GM18511 (cell line): ENCODE data around the gene SKIDA1.

Experiments used
- ATAC-seq: cut with Tn5 transposase; IDR thresholded peaks from one replicate; pipeline ENCODE4 v1.9.1; 2021; ENCODE audit warnings: mild to moderate bottlenecking, moderate library complexity; ENCODE audit not compliant: unreplicated experiment

SKIDA1 gene

DNA sequence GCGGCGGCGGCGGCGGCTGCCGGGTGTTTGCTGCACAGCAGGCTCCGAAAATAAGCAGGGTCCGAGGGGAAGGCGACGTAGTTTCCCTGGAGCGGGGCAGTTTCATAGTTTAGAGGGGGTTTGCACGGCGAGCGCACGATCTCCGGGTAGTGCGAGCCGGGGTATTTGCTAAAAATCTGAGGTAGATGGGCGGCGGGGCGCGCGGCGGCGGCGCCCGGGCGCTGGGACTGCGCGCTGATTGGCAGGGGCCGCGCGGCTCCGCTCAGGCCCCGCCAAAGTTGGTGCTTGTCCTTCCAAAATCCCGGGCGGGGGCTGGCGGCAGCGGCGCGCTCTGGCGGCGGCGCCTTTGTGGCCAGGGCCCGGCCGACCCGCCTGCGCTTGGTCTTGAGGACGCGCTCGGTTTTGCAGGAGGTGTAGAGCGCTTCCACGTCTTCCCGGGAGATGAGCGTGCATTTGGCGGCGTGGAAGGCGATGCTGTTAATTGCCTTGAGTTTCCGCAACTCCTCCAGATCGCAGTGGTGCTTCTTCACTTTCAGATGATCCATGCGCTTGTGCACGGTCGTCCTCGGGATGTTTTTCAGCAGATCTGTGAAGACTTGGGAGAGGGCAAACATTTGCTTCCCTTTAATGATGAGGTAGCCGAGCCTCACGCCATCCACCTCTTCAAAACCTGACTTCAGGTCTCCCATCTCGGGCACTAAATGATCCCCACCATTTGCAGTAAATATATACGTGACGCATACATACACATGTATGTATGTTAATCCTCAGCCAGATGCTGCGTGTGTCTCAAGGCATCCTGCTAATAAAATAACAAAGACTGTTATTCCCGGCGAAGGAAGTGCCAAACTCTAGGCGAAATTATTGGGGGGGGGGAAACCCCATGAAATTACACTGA is 8.1 kb downstream of the SKIDA1 start:
- peak; percentile 67 for ATAC-seq

DNA sequence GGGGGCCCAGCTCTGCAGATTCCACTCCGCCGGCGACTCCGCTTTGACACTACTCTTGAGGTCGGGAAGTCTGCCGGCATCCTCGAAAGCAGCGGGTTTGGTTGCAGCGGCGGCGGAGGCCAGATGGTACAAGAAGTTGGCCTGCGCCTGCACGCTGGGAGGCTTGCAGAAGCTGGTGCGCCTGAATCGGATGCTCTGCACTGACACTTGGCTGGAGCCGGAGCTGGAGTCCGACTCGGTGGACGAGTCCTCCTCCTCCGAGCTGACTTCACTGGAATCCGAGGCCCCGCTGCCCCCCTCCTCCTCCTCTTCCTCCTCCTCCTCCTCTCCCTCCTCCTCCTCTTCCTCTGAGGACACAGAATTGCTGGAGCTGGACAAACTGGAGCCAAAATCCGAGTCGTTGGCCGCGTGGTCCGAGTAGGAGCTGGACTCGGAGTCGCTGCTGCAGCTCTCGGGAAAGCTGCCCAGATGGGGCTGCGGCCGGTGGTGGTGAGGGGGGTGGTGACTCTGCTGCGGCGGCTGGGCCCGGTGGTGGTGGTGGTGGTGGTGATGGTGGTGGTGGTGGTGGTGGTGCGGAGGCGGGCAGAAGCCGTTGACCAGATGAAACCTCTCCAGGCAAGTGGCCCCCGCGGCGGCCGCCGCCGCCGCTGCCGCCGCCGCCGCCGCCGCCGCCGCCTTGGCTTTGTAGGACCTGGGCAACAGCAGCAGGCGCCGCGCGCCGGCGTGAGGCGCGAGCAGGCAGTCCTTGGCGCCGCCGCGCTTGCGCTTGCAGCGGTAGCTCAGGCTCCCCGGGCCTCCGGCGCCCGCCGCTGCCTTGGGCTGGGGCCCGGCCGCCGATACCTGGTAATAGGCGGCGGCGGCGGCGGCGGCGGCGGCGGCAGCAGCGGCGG is 9.0 kb downstream of the SKIDA1 start:
- ATAC-seq: peak; percentile 76

DNA sequence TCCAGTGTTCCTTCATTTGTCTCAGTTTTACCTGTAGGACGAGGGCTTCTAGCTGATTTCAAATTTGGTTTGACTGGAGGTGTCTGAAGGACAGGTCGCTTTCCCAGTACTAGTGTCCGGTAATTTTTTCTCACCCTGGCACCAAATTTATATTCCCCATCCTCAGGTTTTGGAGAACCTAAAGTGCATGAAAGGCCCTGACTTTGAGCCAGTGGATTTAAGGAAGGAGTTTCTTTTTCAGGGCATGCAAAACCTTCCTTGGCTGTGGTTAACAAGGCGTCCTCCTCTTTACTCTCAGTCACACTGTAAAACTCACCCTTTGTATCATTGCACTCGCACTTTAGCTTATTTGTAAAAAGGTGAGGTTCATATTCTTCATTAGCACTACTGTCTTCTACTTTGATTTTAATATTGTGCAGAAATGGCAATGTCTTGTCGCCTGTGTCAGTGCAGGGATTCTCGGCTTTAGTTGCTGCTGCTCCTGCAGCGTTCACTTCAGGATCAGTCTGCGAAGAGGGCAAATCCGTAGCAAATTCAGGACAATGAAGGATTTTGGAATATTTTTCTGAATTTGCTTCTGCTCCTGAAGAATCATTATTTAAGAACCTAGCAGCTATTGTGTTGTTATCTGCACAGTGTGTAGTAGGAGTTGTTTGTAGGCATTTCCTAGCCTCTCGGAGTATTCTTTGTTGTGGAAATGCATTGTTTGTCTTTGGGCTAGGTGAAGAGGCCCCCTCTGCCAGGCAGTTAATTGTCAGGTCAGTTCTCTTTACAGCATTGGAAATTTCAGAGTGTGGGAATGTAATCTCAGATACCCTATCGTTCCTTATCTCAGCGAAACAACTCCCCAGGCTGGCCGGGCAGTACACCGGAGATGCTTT is 9.9 kb downstream of the SKIDA1 start:
- no peak for ATAC-seq

DNA sequence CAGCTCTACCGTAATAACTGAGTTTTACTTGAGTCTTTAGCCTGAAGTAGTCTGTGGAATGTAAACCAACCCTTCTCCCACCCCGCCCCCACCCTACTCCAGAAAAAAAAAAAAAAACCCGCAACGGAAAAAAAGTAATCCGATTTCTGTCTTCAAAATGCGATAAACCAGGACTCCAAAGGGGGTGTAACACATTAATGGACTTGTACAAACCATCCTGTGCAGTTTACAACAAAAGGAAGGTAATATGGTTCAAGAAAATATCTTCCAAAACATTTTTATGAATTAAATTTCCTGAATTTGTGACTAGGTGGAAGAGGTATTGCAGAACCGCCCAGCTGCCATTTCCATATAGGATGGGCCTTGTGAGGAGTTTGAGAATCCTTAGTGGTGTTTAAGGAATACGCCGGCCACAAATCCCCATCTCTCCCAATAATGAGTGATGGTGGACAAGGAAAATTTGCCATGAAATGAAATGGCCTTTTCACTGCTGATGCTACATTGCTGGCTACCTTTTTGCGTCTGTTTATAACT is 10.6 kb downstream of the SKIDA1 start:
- ATAC-seq: no peak

DNA sequence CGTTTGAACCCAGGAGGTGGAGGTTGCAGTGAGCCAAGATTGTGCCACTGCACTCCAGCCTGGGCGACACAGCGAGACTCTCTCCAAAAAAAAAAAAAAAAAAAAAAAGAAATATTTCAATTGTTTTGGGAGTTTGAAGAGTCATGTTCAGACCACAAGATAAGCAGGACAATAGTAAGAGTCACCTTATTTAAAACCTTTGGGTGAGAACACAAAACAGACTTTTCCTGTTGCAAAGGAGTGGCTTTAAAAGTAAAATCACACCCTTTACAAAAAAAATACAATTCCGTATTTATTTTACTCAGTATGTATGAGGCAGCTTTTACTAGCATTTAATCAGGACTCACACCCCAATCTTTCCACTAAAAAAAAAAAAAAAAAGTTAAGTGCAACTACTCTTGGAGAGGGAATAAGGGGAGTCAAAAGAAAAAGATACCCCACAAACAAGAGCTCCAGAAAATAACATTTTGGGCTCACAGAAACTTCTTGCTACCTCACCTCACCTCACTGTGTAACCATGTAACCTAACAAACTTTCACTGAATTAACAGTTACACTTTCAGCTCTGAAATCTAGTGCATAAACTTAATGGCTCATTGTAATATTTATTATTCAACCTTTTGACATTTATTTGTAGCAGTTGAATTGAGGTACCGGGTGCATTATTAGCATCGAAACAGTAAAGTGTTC is 11.2 kb downstream of the SKIDA1 start:
- ATAC-seq: no peak

DNA sequence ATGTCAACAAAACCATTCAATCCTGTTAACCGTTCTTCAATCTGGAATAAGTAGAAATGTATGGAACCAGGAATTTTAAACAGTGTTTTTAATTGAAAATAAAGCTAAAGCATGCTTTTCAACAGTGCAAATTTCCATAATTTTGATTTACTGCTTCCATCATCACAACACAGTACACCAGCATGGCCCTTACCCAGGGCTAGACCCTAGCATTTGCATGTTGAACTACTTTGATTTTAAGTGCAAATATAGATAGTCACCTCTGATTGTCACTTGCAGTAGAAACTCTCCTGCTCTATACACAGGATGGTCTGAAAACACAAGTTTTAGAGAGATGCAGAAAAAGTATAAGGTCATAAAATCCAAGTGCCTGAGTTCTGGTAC is 12.1 kb downstream of the SKIDA1 start:
- ATAC-seq: no peak

DNA sequence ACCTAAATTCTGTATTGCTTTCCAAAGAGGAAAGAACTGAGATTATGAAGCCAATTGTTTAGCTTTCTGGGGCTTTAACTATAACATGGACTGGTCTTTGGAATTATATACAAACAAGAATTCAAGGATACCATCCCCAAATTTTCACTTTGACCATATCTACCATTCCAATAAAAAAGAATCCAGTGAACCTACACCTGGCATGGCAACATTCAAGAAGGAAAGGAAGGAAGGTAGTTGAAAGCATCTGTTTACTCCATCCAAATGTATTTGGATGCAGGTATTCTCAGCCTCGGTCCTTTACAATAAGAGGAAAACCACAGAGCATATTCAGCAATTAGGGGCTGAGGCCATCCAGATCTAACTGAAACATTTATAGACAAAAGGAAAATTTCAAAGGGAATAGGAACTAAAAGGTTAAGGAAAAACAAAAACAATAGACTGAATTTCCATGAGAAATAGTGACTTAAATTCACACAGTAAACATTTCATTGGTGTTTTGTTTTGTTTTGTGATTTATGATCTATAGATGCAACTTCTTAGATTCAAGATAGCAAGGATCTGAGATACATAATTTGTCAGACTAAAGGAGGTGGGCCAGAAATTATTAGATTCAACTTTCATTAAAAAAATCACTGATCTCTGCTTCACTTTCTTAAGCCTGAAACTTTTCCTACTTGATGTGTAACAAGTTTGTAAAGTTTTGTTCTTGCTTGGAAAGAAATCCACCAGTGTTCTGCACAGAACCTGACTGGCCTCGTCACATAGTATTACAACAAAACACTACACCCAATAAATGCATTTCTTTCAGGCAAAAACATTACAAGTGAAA is 12.7 kb downstream of the SKIDA1 start:
- no peak for ATAC-seq

DNA sequence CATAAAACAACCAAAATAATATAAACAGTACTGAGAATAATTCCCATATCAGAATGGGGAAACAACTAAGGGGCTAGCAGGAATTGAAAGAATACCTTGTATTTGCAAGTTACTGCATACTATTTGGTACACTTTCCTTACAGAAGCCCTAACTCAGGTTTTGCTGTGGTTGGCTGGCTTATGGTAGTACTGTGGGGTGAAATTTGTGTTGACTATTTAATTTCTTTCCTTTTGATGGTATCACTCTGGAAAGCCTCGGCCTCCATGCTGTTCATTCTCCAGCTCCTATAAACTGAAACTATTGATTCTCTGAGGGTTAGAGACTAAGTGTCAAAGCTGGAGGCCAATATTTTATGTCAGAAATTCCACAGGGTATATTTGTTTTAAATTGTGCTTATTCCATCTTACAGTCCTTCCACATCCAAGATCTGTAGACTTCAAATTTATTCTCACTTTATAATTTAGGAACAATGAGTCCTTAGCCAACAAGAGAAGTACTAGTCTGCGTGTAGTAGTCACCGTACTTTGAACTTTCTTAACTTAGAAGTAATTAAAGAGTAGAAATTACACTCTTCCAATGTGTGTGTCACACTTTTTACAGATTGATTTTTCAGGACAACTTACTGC is 13.4 kb downstream of the SKIDA1 start:
- no peak for ATAC-seq

DNA sequence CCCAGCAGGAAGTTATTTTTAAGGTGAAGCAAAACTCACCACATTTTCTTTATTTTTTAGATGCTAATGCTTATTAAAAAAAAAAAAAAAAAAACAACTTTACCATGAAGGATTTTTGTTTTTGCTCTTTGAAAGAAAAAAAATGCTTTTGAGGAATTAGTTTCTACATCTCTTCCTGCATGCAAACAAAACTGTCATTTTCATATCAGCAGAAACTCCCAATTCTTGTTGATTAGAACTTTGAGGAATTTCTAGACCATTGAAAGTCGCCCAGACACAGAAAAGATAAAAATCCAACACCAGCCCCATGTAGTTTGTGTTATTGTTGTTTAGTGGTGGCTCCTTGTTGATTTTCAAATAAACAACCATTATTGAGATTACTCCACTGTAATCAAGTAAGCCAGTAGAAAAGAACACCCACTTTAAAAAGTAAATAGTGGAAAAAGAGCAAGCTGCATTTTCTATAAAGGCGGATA is 14.3 kb downstream of the SKIDA1 start:
- no peak for ATAC-seq

DNA sequence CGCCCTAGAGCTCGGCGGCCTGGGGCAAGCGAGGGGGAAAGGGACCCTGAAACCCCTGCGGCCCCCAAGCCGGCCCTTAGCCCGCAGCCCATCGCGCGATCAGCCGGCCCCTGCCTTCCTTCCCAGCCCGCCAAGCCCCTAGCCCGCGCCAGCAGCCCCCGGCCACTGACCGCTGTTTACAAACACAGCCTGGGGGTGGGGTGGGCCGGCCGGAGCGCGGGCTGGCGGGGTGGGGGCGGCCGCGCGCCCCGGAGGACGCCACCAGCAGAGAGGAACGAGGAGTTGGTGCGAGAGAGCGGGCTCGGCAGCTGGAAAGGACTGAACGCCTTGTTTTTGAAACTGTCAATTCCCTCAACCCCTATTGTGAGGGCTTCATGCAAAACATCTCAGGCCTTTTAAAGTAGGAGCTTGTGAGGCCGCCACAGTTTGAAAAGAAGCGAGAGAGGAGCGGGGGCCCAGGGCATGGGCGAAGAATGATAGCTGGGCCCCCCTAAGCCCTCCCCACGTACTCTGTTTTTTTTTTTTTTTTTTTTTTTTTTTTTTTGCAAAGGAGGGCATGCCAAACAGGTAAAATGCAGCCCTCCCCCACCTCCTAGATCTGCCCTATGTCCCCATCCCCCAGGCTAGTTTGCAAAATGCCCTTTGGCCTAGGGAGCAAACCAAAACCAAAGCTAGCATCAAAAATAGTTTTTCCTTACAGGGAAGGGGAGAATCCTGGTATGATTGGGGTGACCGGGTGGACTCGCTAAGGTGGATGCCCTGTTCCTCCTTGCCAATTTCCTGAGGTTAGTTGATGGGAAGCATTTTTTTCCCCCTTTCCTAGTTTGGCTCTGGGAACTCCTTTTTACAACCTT is 15.0 kb downstream of the SKIDA1 start:
- ATAC-seq: no peak

DNA sequence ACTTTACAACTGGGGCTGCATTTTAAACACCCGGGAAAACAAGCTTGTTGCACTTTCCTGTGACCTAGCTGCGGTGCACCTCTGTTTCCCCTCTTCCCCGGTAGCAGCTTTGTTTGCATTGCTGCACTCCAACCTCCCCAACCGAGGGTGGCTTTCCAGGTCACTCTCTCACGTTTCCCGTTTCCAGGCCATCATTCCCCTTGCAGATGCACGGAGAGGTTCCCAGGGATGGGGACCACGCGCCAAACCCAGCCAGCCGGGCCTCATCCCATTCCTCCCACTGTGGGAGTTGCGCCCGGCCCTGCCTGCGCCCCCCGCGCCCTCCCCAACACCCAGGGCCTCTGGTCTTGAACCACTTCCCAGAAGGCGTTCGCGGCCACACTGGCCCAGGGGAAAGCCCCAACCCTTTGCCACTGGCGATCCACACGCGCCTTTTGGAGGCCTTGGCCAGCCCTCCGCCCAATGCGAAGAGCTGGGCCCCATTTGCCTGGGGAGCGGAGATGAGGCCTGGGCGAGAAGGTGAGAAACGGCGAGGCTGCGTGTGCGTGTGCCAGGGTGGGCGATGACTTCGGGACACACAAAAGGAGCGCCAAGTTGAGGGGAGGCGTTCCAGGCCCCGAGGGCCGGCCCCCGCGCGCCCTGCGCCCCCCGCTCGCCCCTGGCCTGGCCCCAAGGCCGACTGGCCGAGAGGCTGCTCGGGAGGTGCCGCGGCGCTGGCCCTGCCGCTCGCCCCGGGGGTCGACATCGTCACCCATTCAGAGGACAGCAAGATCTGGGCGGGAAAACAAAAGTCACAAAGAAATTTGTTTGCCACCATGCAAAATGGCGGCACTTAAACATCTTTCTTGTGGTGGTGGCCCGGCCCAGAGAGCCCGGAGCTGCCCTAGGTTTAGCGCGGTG is 15.9 kb downstream of the SKIDA1 start:
- no peak for ATAC-seq

DNA sequence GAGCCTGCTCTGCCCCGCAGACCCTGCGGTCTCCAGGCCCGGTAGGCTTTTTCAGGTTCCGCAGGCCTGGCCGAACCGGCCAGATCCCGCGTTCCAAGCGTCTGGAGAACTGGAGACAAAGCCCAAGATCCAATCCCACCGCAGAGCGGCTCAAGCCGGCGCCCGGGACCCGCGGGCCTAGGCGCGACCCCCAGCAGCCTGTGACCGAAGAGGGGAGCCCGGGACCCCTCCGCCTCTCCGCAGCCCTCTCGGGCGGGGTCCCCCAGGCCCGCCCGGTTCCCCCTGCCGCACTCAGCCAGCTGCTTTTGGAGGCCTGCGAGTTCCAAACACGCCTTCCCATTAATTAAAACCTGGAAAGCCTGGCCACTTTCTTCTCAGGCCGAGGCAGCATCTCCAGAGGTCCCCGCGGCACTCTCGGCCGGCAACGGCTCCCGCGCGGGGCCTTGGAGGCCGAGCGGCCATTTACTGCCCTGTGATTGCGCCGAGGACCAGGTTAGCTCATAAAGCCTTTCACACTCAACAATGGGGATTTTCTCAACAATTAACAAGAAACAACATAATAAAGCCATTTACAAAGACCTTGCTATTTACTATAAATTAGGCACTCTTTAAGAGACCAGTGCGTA is 16.7 kb downstream of the SKIDA1 start:
- no peak for ATAC-seq

DNA sequence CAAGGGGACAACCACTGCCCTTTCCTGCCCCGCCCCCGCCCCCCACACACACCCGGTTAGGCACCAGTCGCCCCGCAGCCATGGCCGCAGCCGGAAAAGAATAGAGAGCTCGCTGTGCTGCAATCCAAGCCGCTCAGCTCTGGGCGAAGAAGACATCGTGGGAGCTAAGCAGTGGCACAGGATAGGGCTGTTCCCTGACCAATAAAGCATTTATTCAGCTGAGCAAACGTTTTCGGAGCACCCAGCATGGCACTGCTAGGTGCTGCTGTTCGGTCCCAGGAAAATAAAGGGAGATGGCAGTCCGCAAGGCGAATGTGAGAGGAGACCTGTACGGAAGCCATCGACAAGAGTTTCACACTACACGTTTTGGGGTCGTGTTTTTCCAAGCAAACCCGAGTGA is 18.3 kb downstream of the SKIDA1 start:
- ATAC-seq: no peak

DNA sequence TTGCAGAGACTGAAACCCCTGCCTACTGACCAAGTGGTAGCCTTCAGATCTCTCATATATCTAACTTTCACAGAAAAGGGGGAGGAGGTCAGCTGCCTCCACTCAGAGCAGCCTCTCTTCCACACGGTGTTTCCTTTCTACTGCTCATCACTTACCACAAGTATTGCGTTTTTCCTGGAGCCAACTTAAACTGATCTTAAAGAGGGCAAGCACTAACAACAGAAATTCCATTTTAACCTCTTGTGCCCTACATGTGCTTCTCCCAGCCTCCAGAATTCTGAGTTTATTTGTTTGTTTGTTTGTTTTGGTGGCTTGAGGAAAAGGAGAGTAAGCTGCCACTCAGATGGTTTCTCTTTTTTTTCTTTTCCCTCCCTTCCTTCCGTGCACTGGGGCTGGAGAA is 19.1 kb downstream of the SKIDA1 start:
- ATAC-seq: no peak

DNA sequence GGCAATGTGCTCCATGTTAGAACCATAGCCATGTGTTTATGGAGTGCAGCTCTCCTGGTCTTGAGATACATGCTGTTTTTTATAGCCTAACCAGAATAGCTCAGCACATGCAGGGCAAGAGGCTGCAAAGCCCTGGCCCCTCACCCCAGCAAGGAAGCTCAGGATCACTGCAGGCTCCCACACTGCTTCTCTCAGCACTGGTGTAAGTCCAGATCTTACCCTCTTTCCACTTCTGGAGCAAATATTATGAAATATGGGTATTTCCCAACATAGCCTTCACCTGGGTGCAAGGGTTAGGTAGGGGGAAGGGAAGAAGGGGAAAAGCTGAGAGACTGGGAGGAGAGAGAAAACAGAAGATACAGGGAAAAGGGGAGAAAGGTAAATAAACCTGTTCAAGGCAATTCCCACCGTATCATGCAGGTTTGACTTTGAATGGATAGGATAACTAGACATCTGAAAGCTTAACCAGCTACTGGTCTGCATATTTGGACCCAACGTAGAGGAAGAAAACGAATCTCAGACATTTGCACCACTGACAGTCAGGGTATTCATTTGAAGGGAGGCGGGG is 19.7 kb downstream of the SKIDA1 start:
- ATAC-seq: no peak

DNA sequence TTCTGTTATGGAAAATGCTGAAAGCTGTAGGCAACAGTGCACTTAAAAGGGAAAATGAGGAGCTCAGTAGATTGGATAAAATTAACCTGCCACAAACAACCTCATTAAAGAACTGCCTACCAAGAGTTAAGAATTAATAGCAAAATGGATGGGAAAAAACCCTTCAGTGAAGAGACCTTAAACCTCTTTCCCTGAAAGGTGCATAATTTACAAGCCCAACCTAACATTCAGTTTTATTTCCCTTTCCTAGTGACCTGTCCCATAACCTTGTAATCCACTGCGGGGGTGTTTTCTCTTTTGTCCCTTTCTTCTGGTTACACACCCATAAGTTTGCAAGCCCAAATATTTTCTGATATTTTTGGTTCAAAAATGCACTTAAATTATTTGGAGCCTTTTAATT is 21.9 kb downstream of the SKIDA1 start:
- ATAC-seq: no peak
